Measurements from ENCODE around the gene TPPP.
"Not testable (repeated sequence)": the region's sequence is repeated elsewhere in the genome, so short reads cannot be mapped to it uniquely, and the experiment has no call there.

Gene TPPP

GRCh38 chr5:645421-645820 lies 47.7 kb downstream of the TPPP start:
- DNase-seq (ENCODE audit: low read depth in 2 of 2): no peak

- no peak for DNase-seq (ENCODE audit: low read depth in 2 of 2)
Measured at GRCh38 chr5:644971-645370, 48.2 kb downstream of the TPPP start.

- DNase-seq (ENCODE audit: low read depth in 2 of 2): no peak
Measured at GRCh38 chr5:644509-644908, 48.6 kb downstream of the TPPP start.

GRCh38 chr5:643811-644271 lies 49.3 kb downstream of the TPPP start:
- no peak for DNase-seq (ENCODE audit: low read depth in 2 of 2)

- DNase-seq (ENCODE audit: low read depth in 2 of 2): no peak
Measured at GRCh38 chr5:643351-643801, 49.8 kb downstream of the TPPP start.

GRCh38 chr5:642481-642880 lies 50.7 kb downstream of the TPPP start:
- DNase-seq (ENCODE audit: low read depth in 2 of 2): no peak

GRCh38 chr5:641331-641765 lies 51.8 kb downstream of the TPPP start:
- no peak for DNase-seq (ENCODE audit: low read depth in 2 of 2)

- DNase-seq (ENCODE audit: low read depth in 2 of 2): no peak
Measured at GRCh38 chr5:640461-641330, 52.5 kb downstream of the TPPP start.

- DNase-seq (ENCODE audit: low read depth in 2 of 2): no peak
Measured at GRCh38 chr5:639584-640213, 53.5 kb downstream of the TPPP start.

GRCh38 chr5:639253-639530 lies 54.0 kb downstream of the TPPP start:
- no peak for DNase-seq (ENCODE audit: low read depth in 2 of 2)

GRCh38 chr5:638501-639252 lies 54.5 kb downstream of the TPPP start:
- no peak for DNase-seq (ENCODE audit: low read depth in 2 of 2)

GRCh38 chr5:637581-638450 lies 55.3 kb downstream of the TPPP start:
- DNase-seq (ENCODE audit: low read depth in 2 of 2): no peak

GRCh38 chr5:636951-637350 lies 56.2 kb downstream of the TPPP start:
- DNase-seq (ENCODE audit: low read depth in 2 of 2): no peak

GRCh38 chr5:635306-636055 lies 57.7 kb downstream of the TPPP start:
- DNase-seq (ENCODE audit: low read depth in 2 of 2): no peak

GRCh38 chr5:634191-634590 lies 59.0 kb downstream of the TPPP start:
- no peak for DNase-seq (ENCODE audit: low read depth in 2 of 2)

- DNase-seq (ENCODE audit: low read depth in 2 of 2): no peak
Measured at GRCh38 chr5:633501-633955, 59.6 kb downstream of the TPPP start.

- not testable (repeated sequence) for DNase-seq (ENCODE audit: low read depth in 2 of 2)
Measured at GRCh38 chr5:628351-629205, 64.6 kb downstream of the TPPP start.

- no peak for DNase-seq (ENCODE audit: low read depth in 2 of 2)
Measured at GRCh38 chr5:627840-628239, 65.3 kb downstream of the TPPP start.

GRCh38 chr5:626850-627249 lies 66.3 kb downstream of the TPPP start:
- no peak for DNase-seq (ENCODE audit: low read depth in 2 of 2)

GRCh38 chr5:625516-625915 lies 67.6 kb downstream of the TPPP start:
- DNase-seq (ENCODE audit: low read depth in 2 of 2): no peak

Measured in stimulated activated CD4-positive, alpha-beta T cell treated with anti-CD3 and anti-CD28 coated beads, Interleukin-1b, Interleukin-23, amount 100 ng/mL, for 4 hours (primary cell).